RWPE2 (cell line): Measurements from ENCODE around the gene BEST4.

ENCODE experiments used
- ATAC-seq: fragments of 200-7000 bp; cut with Tn5 transposase; 3 replicates; pipeline ENCODE4 v1.9.1; 2021; ENCODE audit warnings: low read depth
- DNase-seq: peaks from one replicate; pipeline ENCODE4 v3.0.0-alpha.2; 2020; ENCODE audit warnings: low spot score
- H3K27ac ChIP-seq: fragments of 450-650 bp; 2 replicates; pipeline ENCODE4 v1.5.1; 2017; ENCODE audit warnings: mild to moderate bottlenecking; ENCODE audit not compliant: poor library complexity, severe bottlenecking
- H3K27me3 ChIP-seq: fragments of 250-450 bp; sonication (Bioruptor Pico); 2 replicates; pipeline ENCODE4 v1.5.1; 2021; ENCODE audit warnings: mild to moderate bottlenecking, moderate library complexity; ENCODE audit not compliant: insufficient read depth, poor library complexity, severe bottlenecking
- H3K36me3 ChIP-seq: fragments of 250-450 bp; sonication (Bioruptor Pico); 2 replicates; pipeline ENCODE4 v1.5.1; 2020; ENCODE audit warnings: low read depth, mild to moderate bottlenecking, moderate library complexity
- H3K4me1 ChIP-seq: fragments of 250-450 bp; sonication (Bioruptor Pico); 2 replicates; pipeline ENCODE4 v1.5.1; 2021; ENCODE audit warnings: mild to moderate bottlenecking, moderate library complexity; ENCODE audit not compliant: insufficient read depth, poor library complexity, severe bottlenecking
- H3K4me3 ChIP-seq: fragments of 250-450 bp; sonication (Bioruptor Pico); 2 replicates; pipeline ENCODE4 v1.5.1; 2021; ENCODE audit warnings: mild to moderate bottlenecking, moderate library complexity; ENCODE audit not compliant: severe bottlenecking
- H3K9me3 ChIP-seq: fragments of 250-450 bp; sonication (Bioruptor Pico); 2 replicates; pipeline ENCODE4 v1.5.1; 2021; ENCODE audit warnings: mild to moderate bottlenecking, moderate library complexity; ENCODE audit not compliant: severe bottlenecking
- TF ChIP-seq, protein P1 (sequence below): fragments of 450-650 bp; IDR thresholded peaks from one replicate; pipeline ENCODE4 v1.5.1; 2017; ENCODE audit warnings: mild to moderate bottlenecking, moderate library complexity; ENCODE audit not compliant: poor library complexity, severe bottlenecking

The BEST4 gene

DNA sequence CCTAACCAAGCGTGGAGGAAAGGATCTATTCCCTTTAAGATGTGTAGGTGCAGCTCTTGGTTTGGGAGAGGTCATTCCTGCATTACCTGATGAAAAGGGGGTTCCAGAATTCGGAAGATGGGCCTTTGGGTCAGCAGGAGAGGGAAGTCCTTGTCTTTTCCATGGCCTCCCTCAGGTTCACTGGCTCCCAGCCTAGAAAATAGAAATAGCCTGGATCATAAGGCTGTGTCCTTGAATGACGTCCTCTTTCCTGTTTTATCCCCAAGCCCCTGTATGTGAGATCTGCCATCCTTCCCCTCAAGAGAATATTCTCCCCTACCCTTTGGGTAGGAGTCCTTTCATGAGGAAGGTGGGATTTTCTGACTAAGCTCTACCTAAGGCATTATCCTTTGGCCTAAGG, 27.1 kb downstream of the BEST4 start:
- no peak for ATAC-seq
- no peaks in the 10 kb centered on the region for H3K4me1 ChIP-seq
- no peak overlapping the region for H3K27ac ChIP-seq
- H3K27me3 ChIP-seq, result no peaks in the 10 kb centered on the region
- TF ChIP-seq, protein P1, sequence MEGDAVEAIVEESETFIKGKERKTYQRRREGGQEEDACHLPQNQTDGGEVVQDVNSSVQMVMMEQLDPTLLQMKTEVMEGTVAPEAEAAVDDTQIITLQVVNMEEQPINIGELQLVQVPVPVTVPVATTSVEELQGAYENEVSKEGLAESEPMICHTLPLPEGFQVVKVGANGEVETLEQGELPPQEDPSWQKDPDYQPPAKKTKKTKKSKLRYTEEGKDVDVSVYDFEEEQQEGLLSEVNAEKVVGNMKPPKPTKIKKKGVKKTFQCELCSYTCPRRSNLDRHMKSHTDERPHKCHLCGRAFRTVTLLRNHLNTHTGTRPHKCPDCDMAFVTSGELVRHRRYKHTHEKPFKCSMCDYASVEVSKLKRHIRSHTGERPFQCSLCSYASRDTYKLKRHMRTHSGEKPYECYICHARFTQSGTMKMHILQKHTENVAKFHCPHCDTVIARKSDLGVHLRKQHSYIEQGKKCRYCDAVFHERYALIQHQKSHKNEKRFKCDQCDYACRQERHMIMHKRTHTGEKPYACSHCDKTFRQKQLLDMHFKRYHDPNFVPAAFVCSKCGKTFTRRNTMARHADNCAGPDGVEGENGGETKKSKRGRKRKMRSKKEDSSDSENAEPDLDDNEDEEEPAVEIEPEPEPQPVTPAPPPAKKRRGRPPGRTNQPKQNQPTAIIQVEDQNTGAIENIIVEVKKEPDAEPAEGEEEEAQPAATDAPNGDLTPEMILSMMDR, result no peak
- no peaks in the 10 kb centered on the region for H3K9me3 ChIP-seq
- H3K4me3 ChIP-seq, result no peak overlapping the region
- DNase-seq, result no peak
- peaks cover 100% of the 10 kb centered on the region for H3K36me3 ChIP-seq

DNA sequence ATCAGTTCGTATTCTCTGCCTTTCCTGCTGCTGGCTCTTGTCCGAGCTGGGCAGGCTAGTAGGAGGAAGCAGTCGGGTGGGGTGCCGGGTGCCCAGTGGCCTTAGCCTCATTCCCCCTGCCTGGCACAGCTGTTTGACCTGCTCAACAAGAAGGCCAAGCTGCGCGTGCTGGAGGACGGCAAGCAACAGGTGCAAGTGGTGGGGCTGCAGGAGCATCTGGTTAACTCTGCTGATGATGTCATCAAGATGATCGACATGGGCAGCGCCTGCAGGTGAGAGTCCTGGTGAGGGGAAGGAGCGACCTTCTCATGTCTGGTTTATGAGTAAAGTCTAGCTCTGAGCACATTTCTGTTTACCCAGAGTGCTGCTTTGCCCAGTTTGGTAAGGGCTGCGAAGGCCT, 28.9 kb downstream of the BEST4 start:
- TF ChIP-seq, protein P1, result no peak
- no peak overlapping the region for H3K4me3 ChIP-seq
- DNase-seq (no peak), ATAC-seq (no peak)
- H3K36me3 ChIP-seq, result peaks cover 100% of the 10 kb centered on the region
- H3K27ac ChIP-seq, result no peak overlapping the region
- no peaks in the 10 kb centered on the region for H3K27me3 ChIP-seq
- H3K9me3 ChIP-seq, result no peaks in the 10 kb centered on the region
- no peaks in the 10 kb centered on the region for H3K4me1 ChIP-seq

DNA sequence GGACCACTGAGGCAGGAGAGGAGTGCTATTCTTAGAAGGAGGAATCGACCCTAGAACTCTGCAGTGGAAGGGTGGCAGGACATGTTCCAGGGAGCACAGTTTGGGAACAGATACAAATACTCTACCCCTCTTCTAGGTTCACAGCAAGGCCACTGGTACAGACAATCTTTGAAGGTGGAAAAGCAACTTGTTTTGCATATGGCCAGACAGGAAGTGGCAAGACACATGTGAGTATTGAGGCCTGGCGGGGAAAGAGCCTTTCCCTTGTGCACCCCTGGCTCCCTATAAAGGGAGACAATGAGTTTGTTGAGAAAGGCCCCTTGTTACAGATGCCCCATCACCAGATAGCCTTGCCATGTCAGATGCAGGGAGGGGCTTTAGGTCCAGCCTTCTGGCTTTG, 30.6 kb downstream of the BEST4 start:
- H3K27me3 ChIP-seq, result no peaks in the 10 kb centered on the region
- no peak overlapping the region for H3K27ac ChIP-seq
- H3K9me3 ChIP-seq, result no peaks in the 10 kb centered on the region
- no peak for DNase-seq
- H3K36me3 ChIP-seq, result peaks cover 97% of the 10 kb centered on the region
- TF ChIP-seq, protein P1, result no peak
- H3K4me3 ChIP-seq, result no peak overlapping the region
- H3K4me1 ChIP-seq, result no peaks in the 10 kb centered on the region
- ATAC-seq, result no peak

DNA sequence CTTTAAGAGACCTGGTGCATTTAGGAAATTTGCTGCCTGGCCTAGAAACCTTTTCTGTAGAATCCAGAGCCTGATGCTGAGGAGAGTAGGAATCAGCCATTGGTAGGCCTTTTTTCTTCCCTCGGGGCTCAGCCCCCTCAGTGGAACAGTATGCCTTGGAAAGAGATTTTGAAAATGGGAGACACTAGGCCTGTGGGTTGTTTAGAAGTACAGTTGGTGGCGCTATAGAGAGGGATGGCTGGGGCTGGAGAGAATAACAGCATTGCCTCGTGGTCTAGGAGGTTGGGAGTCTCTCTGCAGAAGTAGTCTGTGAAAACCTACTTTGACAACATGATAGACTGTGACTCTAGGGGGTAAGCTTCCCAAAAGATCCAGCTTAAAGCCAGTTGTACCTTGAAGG, 40.1 kb downstream of the BEST4 start:
- H3K4me3 ChIP-seq, result no peak overlapping the region
- no peaks in the 10 kb centered on the region for H3K4me1 ChIP-seq
- ATAC-seq, result no peak
- H3K27me3 ChIP-seq, result no peaks in the 10 kb centered on the region
- H3K36me3 ChIP-seq, result peaks cover 89% of the 10 kb centered on the region
- no peak for DNase-seq
- no peak overlapping the region for H3K27ac ChIP-seq
- TF ChIP-seq, protein P1, result no peak
- no peaks in the 10 kb centered on the region for H3K9me3 ChIP-seq

DNA sequence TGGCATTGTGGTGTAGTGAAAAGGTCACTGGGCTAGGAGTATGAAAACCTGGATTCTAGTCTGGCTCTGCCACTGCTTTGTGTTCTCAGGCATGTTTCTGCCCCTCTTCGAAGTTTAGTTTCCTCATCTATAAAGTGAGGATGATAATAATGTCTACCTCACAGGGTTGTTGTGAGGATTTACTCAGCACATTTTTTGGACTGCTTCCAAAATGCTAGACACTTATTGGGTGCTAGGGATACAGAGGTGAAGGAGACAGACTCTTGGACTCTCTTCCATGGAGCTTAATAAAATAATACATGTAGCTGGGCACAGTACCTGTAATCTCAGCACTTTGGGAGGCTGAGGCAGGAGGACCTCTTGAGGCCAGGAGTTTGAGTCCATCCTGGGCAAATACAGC, 44.8 kb downstream of the BEST4 start:
- H3K27me3 ChIP-seq, result no peaks in the 10 kb centered on the region
- H3K27ac ChIP-seq, result no peak overlapping the region
- ATAC-seq (no peak), DNase-seq (no peak)
- no peaks in the 10 kb centered on the region for H3K9me3 ChIP-seq
- H3K4me1 ChIP-seq, result peaks cover 3% of the 10 kb centered on the region
- TF ChIP-seq, protein P1, result no peak
- H3K36me3 ChIP-seq, result peaks cover 72% of the 10 kb centered on the region
- no peak overlapping the region for H3K4me3 ChIP-seq
